ENCODE results near the gene MAGEF1.
A peak's percentile ranks its signal among the peaks of the same experiment; 100 is the strongest.

Gene MAGEF1

DNA sequence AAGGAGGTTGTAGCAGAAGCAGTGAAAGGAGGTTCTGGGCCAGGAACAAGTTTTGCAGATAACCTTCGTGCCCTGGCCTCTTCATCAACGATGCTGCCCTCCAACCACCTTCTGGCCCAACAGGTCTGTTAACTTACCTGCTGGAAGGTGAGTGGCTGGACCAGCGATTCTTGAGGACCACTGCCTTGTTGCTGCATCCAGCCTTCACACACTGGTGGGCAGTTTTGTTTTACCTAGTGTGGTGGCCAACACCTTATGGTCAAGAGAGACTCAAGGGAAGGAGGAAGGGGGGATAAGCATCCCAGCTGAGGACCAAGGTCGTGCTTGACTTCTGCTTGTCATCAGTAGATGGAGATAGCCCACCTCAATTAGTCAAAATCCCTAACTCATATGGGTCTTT is 7.8 kb upstream of the MAGEF1 start:
- Histone ChIP-seq H3K4me3 (ENCODE audit: low read depth in 1 of 2, low read length in 2 of 2) (no peak overlapping the region), H3K27me3 (ENCODE audit: control insufficient read depth in 1 of 2, insufficient read depth in 2 of 2, low read length in 2 of 2) (no peaks in the 10 kb centered on the region), H3K36me3 (ENCODE audit: control insufficient read depth in 1 of 2, insufficient read depth in 2 of 2, low read length in 2 of 2) (no peaks in the 10 kb centered on the region), H3K4me1 (ENCODE audit: control insufficient read depth in 1 of 2, insufficient read depth in 2 of 2, low read length in 2 of 2) (peaks cover 0 to 16% of the 10 kb centered on the region in 2 donors), H3K27ac (ENCODE audit: low read depth, low read length) (no peak overlapping the region), H3K9me3 (ENCODE audit: control insufficient read depth in 1 of 2, low read length in 2 of 2) (no peaks in the 10 kb centered on the region), H3K9ac (ENCODE audit: low read depth in 1 of 2, low read length in 2 of 2) (no peak overlapping the region)

- no peaks in the 10 kb centered on the region for H3K36me3 ChIP-seq (ENCODE audit: control insufficient read depth in 1 of 2, insufficient read depth in 2 of 2, low read length in 2 of 2)
- no peak overlapping the region for H3K27ac ChIP-seq (ENCODE audit: low read depth, low read length)
- H3K4me3 ChIP-seq (ENCODE audit: low read depth in 1 of 2, low read length in 2 of 2): no peak overlapping the region
- no peaks in the 10 kb centered on the region for H3K27me3 ChIP-seq (ENCODE audit: control insufficient read depth in 1 of 2, insufficient read depth in 2 of 2, low read length in 2 of 2)
- H3K9ac ChIP-seq (ENCODE audit: low read depth in 1 of 2, low read length in 2 of 2): no peak overlapping the region
- H3K4me1 ChIP-seq (ENCODE audit: control insufficient read depth in 1 of 2, insufficient read depth in 2 of 2, low read length in 2 of 2): peaks cover 0 to 16% of the 10 kb centered on the region in 2 donors
- H3K9me3 ChIP-seq (ENCODE audit: control insufficient read depth in 1 of 2, low read length in 2 of 2): no peaks in the 10 kb centered on the region
These were observed 6.6 kb upstream of the MAGEF1 start for GRCh38 chr3:184718431-184718830.

GRCh38 chr3:184717399-184717983 is 5.6 kb upstream of the MAGEF1 start:
- no peak overlapping the region for H3K27ac ChIP-seq (ENCODE audit: low read depth, low read length)
- no peaks in the 10 kb centered on the region for H3K9me3 ChIP-seq (ENCODE audit: control insufficient read depth in 1 of 2, low read length in 2 of 2)
- peaks cover 1 to 16% of the 10 kb centered on the region in 2 donors for H3K4me1 ChIP-seq (ENCODE audit: control insufficient read depth in 1 of 2, insufficient read depth in 2 of 2, low read length in 2 of 2)
- no peak overlapping the region for H3K9ac ChIP-seq (ENCODE audit: low read depth in 1 of 2, low read length in 2 of 2)
- no peaks in the 10 kb centered on the region for H3K27me3 ChIP-seq (ENCODE audit: control insufficient read depth in 1 of 2, insufficient read depth in 2 of 2, low read length in 2 of 2)
- H3K4me3 ChIP-seq (ENCODE audit: low read depth in 1 of 2, low read length in 2 of 2): no peak overlapping the region
- H3K36me3 ChIP-seq (ENCODE audit: control insufficient read depth in 1 of 2, insufficient read depth in 2 of 2, low read length in 2 of 2): no peaks in the 10 kb centered on the region

DNA sequence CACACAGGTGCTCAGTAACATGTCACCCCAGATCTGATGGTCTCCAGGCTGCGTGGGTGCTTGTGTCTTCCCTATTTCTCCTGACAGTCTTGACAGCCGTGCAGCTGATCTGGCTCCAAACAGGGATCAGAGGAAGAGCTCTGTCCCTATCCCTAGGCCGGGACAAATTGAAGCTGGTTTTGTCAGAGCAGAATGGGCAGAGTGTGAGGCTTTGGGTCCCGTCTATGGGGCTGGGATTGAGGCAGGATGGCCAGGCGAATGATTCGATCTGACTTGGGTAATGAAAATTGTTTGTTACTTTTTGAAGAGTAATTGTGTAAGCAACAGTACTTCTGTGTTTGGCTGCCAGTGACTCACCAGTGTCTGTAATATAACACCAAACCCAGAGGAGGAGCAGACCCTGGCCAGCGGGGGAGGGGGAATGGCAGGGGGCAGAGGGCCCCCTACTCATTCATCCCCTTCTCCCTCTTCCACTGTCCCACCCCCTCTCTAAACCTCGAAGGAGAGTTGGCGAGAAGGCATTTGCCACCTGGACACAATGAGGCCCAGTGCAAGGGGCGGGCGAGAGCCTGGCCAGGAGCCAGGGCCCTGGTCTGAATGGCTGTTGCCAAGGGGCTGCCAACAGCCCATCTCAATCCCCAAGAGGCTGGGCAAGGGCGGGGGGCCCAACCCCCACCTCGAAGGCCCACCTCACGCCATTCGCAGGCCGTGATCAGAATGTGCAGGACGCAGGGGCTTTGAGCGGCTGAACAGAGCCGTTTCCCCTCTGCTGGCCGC is 4.9 kb upstream of the MAGEF1 start:
- no peak overlapping the region for H3K27ac ChIP-seq (ENCODE audit: low read depth, low read length)
- H3K9ac ChIP-seq (ENCODE audit: low read depth in 1 of 2, low read length in 2 of 2): no peak overlapping the region
- H3K9me3 ChIP-seq (ENCODE audit: control insufficient read depth in 1 of 2, low read length in 2 of 2): no peaks in the 10 kb centered on the region

GRCh38 chr3:184715943-184716621 is 4.2 kb upstream of the MAGEF1 start:
- H3K9me3 ChIP-seq (ENCODE audit: control insufficient read depth in 1 of 2, low read length in 2 of 2): no peaks in the 10 kb centered on the region
- H3K27me3 ChIP-seq (ENCODE audit: control insufficient read depth in 1 of 2, insufficient read depth in 2 of 2, low read length in 2 of 2): no peaks in the 10 kb centered on the region
- no peak overlapping the region for H3K9ac ChIP-seq (ENCODE audit: low read depth in 1 of 2, low read length in 2 of 2)
- no peak overlapping the region for H3K4me3 ChIP-seq (ENCODE audit: low read depth in 1 of 2, low read length in 2 of 2)
- H3K36me3 ChIP-seq (ENCODE audit: control insufficient read depth in 1 of 2, insufficient read depth in 2 of 2, low read length in 2 of 2): no peaks in the 10 kb centered on the region
- H3K27ac ChIP-seq (ENCODE audit: low read depth, low read length): no peak overlapping the region
- H3K4me1 ChIP-seq (ENCODE audit: control insufficient read depth in 1 of 2, insufficient read depth in 2 of 2, low read length in 2 of 2): peaks cover 6 to 17% of the 10 kb centered on the region in 2 donors

More for the DNA sequence above, 4.9 kb upstream of the MAGEF1 start:
- Histone ChIP-seq H3K36me3 (ENCODE audit: control insufficient read depth in 1 of 2, insufficient read depth in 2 of 2, low read length in 2 of 2) (no peaks in the 10 kb centered on the region), H3K4me3 (ENCODE audit: low read depth in 1 of 2, low read length in 2 of 2) (peak overlapping the region in 1 of 2 donors; percentile 7), H3K4me1 (ENCODE audit: control insufficient read depth in 1 of 2, insufficient read depth in 2 of 2, low read length in 2 of 2) (peaks cover 6 to 16% of the 10 kb centered on the region in 2 donors), H3K27me3 (ENCODE audit: control insufficient read depth in 1 of 2, insufficient read depth in 2 of 2, low read length in 2 of 2) (no peaks in the 10 kb centered on the region)

DNA sequence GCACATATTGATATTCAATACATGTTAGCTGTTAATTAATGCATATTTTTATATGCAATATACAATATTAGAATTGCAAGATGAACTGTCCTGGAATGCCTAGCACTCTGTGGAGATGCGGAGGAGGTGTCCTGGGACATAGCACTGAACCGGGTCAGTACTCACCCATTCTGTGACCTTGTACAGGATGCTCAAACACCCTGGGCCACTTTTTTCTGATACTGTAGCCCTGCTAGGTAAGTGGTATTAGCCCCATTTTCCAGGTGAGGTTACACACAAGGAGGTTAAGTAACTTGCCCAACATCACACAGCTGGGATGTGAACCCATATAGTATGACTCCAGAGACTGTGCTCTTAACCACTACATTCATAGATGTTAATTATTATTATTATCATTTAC is 1.7 kb upstream of the MAGEF1 start:
- Histone ChIP-seq H3K9me3 (ENCODE audit: control insufficient read depth in 1 of 2, low read length in 2 of 2) (no peaks in the 10 kb centered on the region), H3K4me1 (ENCODE audit: control insufficient read depth in 1 of 2, insufficient read depth in 2 of 2, low read length in 2 of 2) (peaks cover 19 to 23% of the 10 kb centered on the region in 2 donors), H3K27ac (ENCODE audit: low read depth, low read length) (no peak overlapping the region), H3K9ac (ENCODE audit: low read depth in 1 of 2, low read length in 2 of 2) (no peak overlapping the region), H3K27me3 (ENCODE audit: control insufficient read depth in 1 of 2, insufficient read depth in 2 of 2, low read length in 2 of 2) (no peaks in the 10 kb centered on the region), H3K4me3 (ENCODE audit: low read depth in 1 of 2, low read length in 2 of 2) (no peak overlapping the region), H3K36me3 (ENCODE audit: control insufficient read depth in 1 of 2, insufficient read depth in 2 of 2, low read length in 2 of 2) (no peaks in the 10 kb centered on the region)

DNA sequence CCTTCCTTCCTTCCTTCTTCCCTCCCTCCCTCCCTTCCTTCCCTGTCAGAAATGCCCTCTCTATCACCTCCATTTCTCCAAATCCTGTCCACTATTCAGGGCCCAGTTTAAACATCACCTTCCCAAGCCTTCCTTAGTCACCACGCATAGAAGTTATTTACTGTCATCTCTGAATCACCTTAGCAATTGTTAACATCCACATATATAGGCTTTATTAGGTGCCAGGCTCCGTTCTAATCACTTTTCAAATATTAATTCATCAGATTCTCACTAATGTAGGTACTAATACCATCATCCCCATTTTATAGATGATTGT is 1.1 kb upstream of the MAGEF1 start:
- no peaks in the 10 kb centered on the region for H3K27me3 ChIP-seq (ENCODE audit: control insufficient read depth in 1 of 2, insufficient read depth in 2 of 2, low read length in 2 of 2)
- no peak overlapping the region for H3K4me3 ChIP-seq (ENCODE audit: low read depth in 1 of 2, low read length in 2 of 2)
- H3K4me1 ChIP-seq (ENCODE audit: control insufficient read depth in 1 of 2, insufficient read depth in 2 of 2, low read length in 2 of 2): peaks cover 19 to 23% of the 10 kb centered on the region in 2 donors
- H3K27ac ChIP-seq (ENCODE audit: low read depth, low read length): no peak overlapping the region
- H3K36me3 ChIP-seq (ENCODE audit: control insufficient read depth in 1 of 2, insufficient read depth in 2 of 2, low read length in 2 of 2): no peaks in the 10 kb centered on the region
- no peaks in the 10 kb centered on the region for H3K9me3 ChIP-seq (ENCODE audit: control insufficient read depth in 1 of 2, low read length in 2 of 2)
- no peak overlapping the region for H3K9ac ChIP-seq (ENCODE audit: low read depth in 1 of 2, low read length in 2 of 2)

DNA sequence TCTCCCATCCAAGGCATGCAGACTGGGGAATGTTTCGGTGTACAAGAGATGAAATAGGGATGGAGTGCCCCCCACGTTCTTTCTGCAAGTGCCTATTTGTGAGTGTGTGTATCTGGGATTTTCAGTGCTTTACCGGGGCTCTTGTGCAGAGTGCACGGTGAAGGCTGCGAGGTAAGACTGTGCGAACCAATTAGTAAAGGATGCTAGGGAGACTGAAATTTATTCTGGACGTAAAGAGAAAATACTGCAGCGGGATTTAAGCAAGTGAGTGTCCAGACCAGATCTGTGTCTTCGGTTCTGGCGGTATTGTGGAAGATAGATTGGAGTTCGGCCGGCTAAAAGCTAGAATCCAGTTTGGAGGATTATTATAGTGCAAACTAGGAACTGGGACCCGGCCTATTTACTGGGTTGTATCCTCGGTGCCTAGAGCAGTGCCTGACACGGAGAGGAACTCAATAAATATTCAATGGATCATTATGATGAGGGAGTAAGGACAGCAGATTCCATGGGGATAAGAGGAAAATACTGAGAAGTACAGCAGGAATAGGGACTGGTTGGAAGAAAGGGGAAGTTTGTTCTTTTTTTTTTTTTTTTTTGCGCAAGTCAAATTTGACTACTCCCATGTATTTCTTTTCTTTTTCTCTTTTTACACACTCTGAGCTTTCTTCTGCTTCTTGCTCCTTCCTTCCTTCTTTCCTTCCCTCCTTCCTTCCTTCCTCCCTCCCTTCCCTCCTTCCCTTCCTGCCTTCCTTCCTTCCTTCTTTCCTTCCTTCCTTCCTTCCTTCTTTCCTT is 580 bp upstream of the MAGEF1 start:
- H3K27me3 ChIP-seq (ENCODE audit: control insufficient read depth in 1 of 2, insufficient read depth in 2 of 2, low read length in 2 of 2): no peaks in the 10 kb centered on the region
- no peaks in the 10 kb centered on the region for H3K9me3 ChIP-seq (ENCODE audit: control insufficient read depth in 1 of 2, low read length in 2 of 2)
- H3K36me3 ChIP-seq (ENCODE audit: control insufficient read depth in 1 of 2, insufficient read depth in 2 of 2, low read length in 2 of 2): no peaks in the 10 kb centered on the region
- H3K9ac ChIP-seq (ENCODE audit: low read depth in 1 of 2, low read length in 2 of 2): peak overlapping the region in 1 of 2 donors; percentile 86
- no peak overlapping the region for H3K27ac ChIP-seq (ENCODE audit: low read depth, low read length)
- H3K4me1 ChIP-seq (ENCODE audit: control insufficient read depth in 1 of 2, insufficient read depth in 2 of 2, low read length in 2 of 2): peaks cover 19 to 23% of the 10 kb centered on the region in 2 donors
- H3K4me3 ChIP-seq (ENCODE audit: low read depth in 1 of 2, low read length in 2 of 2): peak overlapping the region; percentile 70 to 89

GRCh38 chr3:184710870-184711492 is 883 bp downstream of the MAGEF1 start:
- Histone ChIP-seq H3K27me3 (ENCODE audit: control insufficient read depth in 1 of 2, insufficient read depth in 2 of 2, low read length in 2 of 2) (no peaks in the 10 kb centered on the region), H3K36me3 (ENCODE audit: control insufficient read depth in 1 of 2, insufficient read depth in 2 of 2, low read length in 2 of 2) (no peaks in the 10 kb centered on the region), H3K9me3 (ENCODE audit: control insufficient read depth in 1 of 2, low read length in 2 of 2) (no peaks in the 10 kb centered on the region), H3K4me3 (ENCODE audit: low read depth in 1 of 2, low read length in 2 of 2) (peak overlapping the region; percentile 70 to 89), H3K27ac (ENCODE audit: low read depth, low read length) (no peak overlapping the region), H3K4me1 (ENCODE audit: control insufficient read depth in 1 of 2, insufficient read depth in 2 of 2, low read length in 2 of 2) (peaks cover 14 to 19% of the 10 kb centered on the region in 2 donors), H3K9ac (ENCODE audit: low read depth in 1 of 2, low read length in 2 of 2) (peak overlapping the region; percentile 76 to 86)
